ENCODE results near the gene NAT14. TPM values are rescaled to one million over a fixed set of nuclear protein-coding genes. Genes with fewer than 3 reads are reported as not detected.

The NAT14 gene
- total and polyA plus RNA-seq, 2 experiments from 2014 or later = 56.5 to 138 TPM

DNA sequence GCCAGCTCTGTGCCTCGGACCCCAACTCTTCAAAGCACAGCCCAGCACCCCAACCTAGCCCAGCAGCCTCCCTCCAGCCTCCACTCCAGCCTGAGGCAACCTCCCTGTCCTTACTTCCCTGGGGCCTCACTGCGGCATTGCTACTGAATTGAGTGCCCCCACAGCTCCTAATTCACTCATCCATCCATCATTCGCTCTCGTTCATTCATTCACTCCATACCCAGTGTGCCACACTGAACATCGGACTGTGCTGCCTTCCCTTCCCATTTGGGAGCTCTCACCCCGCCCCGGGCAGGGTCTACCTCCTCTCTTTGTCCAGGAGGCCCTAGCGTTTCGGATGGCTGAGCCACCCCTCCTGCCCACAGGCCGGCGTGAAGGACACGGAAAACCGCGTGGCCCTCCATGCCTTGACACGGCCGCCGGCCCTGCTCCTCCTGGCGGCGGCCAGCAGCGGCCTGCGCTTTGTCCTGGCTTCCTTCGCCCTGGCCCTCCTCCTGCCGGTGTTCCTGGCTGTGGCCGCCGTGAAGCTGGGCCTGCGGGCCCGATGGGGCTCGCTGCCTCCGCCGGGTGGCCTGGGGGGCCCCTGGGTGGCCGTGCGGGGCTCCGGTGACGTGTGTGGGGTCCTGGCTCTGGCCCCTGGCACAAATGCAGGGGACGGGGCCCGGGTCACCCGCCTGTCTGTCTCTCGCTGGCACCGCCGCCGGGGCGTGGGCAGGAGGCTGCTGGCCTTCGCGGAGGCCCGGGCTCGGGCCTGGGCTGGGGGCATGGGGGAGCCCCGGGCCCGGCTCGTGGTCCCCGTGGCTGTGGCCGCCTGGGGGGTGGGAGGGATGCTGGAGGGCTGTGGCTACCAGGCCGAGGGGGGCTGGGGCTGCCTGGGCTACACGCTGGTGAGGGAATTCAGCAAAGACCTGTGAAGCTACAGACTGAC lies 1.3 kb downstream of the NAT14 start:
- Histone ChIP-seq H3K27ac (peak overlapping the region; percentile 90), H3K9me3 (ENCODE audit: low read depth) (no peaks in the 10 kb centered on the region), H3K4me1 (ENCODE audit: low read depth) (peaks cover 23% of the 10 kb centered on the region), H3K4me3 (peak overlapping the region; percentile 87), H3K36me3 (peaks cover 2% of the 10 kb centered on the region), H3K27me3 (no peaks in the 10 kb centered on the region)
- TF ChIP-seq, protein P1, sequence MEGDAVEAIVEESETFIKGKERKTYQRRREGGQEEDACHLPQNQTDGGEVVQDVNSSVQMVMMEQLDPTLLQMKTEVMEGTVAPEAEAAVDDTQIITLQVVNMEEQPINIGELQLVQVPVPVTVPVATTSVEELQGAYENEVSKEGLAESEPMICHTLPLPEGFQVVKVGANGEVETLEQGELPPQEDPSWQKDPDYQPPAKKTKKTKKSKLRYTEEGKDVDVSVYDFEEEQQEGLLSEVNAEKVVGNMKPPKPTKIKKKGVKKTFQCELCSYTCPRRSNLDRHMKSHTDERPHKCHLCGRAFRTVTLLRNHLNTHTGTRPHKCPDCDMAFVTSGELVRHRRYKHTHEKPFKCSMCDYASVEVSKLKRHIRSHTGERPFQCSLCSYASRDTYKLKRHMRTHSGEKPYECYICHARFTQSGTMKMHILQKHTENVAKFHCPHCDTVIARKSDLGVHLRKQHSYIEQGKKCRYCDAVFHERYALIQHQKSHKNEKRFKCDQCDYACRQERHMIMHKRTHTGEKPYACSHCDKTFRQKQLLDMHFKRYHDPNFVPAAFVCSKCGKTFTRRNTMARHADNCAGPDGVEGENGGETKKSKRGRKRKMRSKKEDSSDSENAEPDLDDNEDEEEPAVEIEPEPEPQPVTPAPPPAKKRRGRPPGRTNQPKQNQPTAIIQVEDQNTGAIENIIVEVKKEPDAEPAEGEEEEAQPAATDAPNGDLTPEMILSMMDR (IDR thresholded peaks at IDR 0.05; ENCODE audit: low read depth, low read length) = peak; percentile 16
- no peak for DNase-seq (ENCODE audit: low read depth in 1 of 2, low spot score in 1 of 2)

GRCh38 chr19:55486971-55487923 lies 2.3 kb downstream of the NAT14 start:
- H3K4me1 ChIP-seq (ENCODE audit: low read depth) = peaks cover 23% of the 10 kb centered on the region
- TF ChIP-seq, protein P1 (IDR thresholded peaks at IDR 0.05; ENCODE audit: low read depth, low read length) = no peak
- H3K27ac ChIP-seq = peak overlapping the region; percentile 90
- H3K4me3 ChIP-seq = peak overlapping the region; percentile 7
- no peaks in the 10 kb centered on the region for H3K27me3 ChIP-seq
- peak; percentile 70 to 96 for DNase-seq (ENCODE audit: low read depth in 1 of 2, low spot score in 1 of 2)
- H3K9me3 ChIP-seq (ENCODE audit: low read depth) = no peaks in the 10 kb centered on the region
- H3K36me3 ChIP-seq = no peaks in the 10 kb centered on the region

- Histone ChIP-seq H3K27ac (peak within 1 kb of the TSS; percentile 90), H3K36me3 (no peaks in the 10 kb centered on the region), H3K27me3 (no peaks in the 10 kb centered on the region), H3K4me1 (ENCODE audit: low read depth) (peaks cover 23% of the 10 kb centered on the region), H3K9me3 (ENCODE audit: low read depth) (no peaks in the 10 kb centered on the region), H3K4me3 (no peak within 1 kb of the TSS)
- DNase-seq (ENCODE audit: low read depth in 1 of 2, low spot score in 1 of 2) = peak in 1 of 2 donors; percentile 76
- TF ChIP-seq, protein P1 (IDR thresholded peaks at IDR 0.05; ENCODE audit: low read depth, low read length) = no peak
These were observed 3.1 kb downstream of the NAT14 start, which contains the start of gene SSC5D for GRCh38 chr19:55487924-55488687. SSC5D (plus strand) TSS chr19:55488436; CDS start chr19:55488590, 154 bp downstream.

DNA sequence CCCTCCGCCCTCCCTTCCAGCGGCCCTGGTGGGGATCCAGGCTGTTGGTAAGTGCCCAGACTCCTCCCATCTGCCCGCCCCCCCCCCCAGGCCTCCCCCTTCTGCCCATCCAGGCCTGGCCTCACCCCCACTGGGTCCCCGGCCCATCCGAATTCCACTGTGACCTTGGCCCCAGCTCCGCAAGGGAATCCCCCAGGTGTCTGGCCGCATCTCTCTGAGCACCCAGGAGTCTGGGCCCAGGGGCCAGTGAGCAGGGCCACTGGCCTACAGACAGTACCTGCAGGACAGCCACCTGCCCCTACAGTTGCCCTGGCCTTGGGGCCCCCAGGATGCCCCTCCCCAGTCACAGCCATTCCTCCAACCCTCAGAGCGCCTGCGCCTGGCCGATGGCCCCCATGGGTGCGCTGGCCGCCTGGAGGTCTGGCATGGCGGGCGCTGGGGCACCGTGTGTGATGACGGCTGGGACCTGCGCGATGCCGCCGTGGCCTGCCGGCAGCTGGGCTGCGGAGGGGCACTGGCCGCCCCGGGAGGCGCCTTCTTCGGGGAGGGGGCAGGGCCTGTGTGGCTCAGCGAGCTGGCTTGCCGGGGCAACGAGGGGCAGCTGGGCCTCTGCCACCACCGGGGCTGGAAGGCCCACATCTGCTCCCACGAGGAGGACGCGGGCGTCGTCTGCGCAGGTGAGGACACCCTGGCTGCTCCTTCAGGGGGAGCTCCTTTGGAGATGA lies 4.2 kb downstream of the NAT14 start:
- DNase-seq (ENCODE audit: low read depth in 1 of 2, low spot score in 1 of 2) = peak in 1 of 2 donors; percentile 38
- TF ChIP-seq, protein P1 (IDR thresholded peaks at IDR 0.05; ENCODE audit: low read depth, low read length) = no peak
- no peak overlapping the region for H3K27ac ChIP-seq
- H3K9me3 ChIP-seq (ENCODE audit: low read depth) = no peaks in the 10 kb centered on the region
- peaks cover 23% of the 10 kb centered on the region for H3K4me1 ChIP-seq (ENCODE audit: low read depth)
- H3K4me3 ChIP-seq = no peak overlapping the region
- H3K27me3 ChIP-seq = no peaks in the 10 kb centered on the region
- H3K36me3 ChIP-seq = no peaks in the 10 kb centered on the region
